Measurements from ENCODE around the gene ADRA1B. TPM values are rescaled to one million over a fixed set of nuclear protein-coding genes. Genes with fewer than 3 reads are reported as not detected.

ADRA1B gene
- total and polyA plus RNA-seq, 10 of the 15 experiments (the other 5 are each of a cell fraction or from before 2014, with no cell fraction given) = 0.04 TPM; not detected in 9

- in situ Hi-C loops (cut with MboI) = no loop called here
- Histone ChIP-seq H4K20me1 (ENCODE audit: control insufficient read depth, insufficient read depth) (no peaks in the 10 kb centered on the region), H2AFZ (ENCODE audit: control insufficient read depth, low read depth, low read length) (no peak overlapping the region), H3K27me3 (replicated peaks in 1 of 2; ENCODE audit: control insufficient read depth in 2 of 2, insufficient read depth in 2 of 2, low read length in 1 of 2) (peaks cover 0 to 4% of the 10 kb centered on the region in 2 experiments; a peak in 1 of 4 replicates), H3K27ac (ENCODE audit: control insufficient read depth, insufficient read depth) (no peak overlapping the region), H3K4me3 (no peak overlapping the region), H3K36me3 (ENCODE audit: control insufficient read depth in 2 of 2, insufficient read depth in 2 of 2, low read length in 1 of 2) (no peaks in the 10 kb centered on the region), H3K4me1 (ENCODE audit: control insufficient read depth, insufficient read depth, low read length) (no peaks in the 10 kb centered on the region), H3K9ac (ENCODE audit: control insufficient read depth, insufficient read depth, low read length) (no peak overlapping the region), H3K4me2 (ENCODE audit: control insufficient read depth, insufficient read depth) (no peak overlapping the region), H3K9me3 (replicated peaks; ENCODE audit: control insufficient read depth, insufficient read depth, low read length) (no peaks in the 10 kb centered on the region), H3K79me2 (ENCODE audit: control insufficient read depth, insufficient read depth, low read length) (no peaks in the 10 kb centered on the region)
- no TSS peak for BruUV-seq (replicated peaks)
- no peak for ATAC-seq
- WGBS (ENCODE audit: insufficient coverage, insufficient replicate concordance, low lambda C conversion rate, missing lambda C conversion rate) = 35% methylated on average over 6 of the region's 6 CpGs
- ChIA-PET RAD21 (ENCODE audit: unreplicated experiment) (no interaction called here), POLR2A (interaction anchor here (0.5 kb wide), 1 partner anchor 8 kb away, joined by 3 read pairs; no protein-coding TSS in a partner anchor), CTCF (interaction anchor here (0.6 to 2.4 kb wide), 10 partner anchors 8 to 807 kb away, joined by 3 to 10 read pairs (median 5); no protein-coding TSS in a partner anchor), SMC1A (ENCODE audit: uncharacterized antibody, unreplicated experiment) (interaction anchor here (0.9 to 1.8 kb wide), 9 partner anchors 13 to 647 kb away, joined by 3 to 6 read pairs (median 3); no protein-coding TSS in a partner anchor)
- no peak for FAIRE-seq
- intact Hi-C loops (cut with micrococcal nuclease; ENCODE audit: unreplicated experiment) = no loop called here
- TF ChIP-seq ZNF687 (IDR thresholded peaks at IDR 0.05) (no peak), ESRRA (IDR thresholded peaks at IDR 0.05; ENCODE audit: low read length) (no peak), BMI1 (IDR thresholded peaks at IDR 0.05; ENCODE audit: borderline replicate concordance) (no peak), CBFB (IDR thresholded peaks at IDR 0.05; ENCODE audit: low read depth) (no peak), MEF2B (IDR thresholded peaks at IDR 0.05; ENCODE audit: partially characterized antibody, poor library complexity, severe bottlenecking) (no peak), SPI1 (IDR thresholded peaks at IDR 0.05; ENCODE audit: borderline replicate concordance, insufficient read depth, low read depth, low read length) (no peak), ZBTB4 (CRISPR knock-in tag; IDR thresholded peaks at IDR 0.05) (no peak), JUNB (IDR thresholded peaks at IDR 0.05) (no peak), ZZZ3 (IDR thresholded peaks at IDR 0.05; ENCODE audit: control insufficient read depth, insufficient read length, low read depth) (no peak), ETV6 (conservative IDR thresholded peaks at IDR 0.05 in 1 of 2, IDR thresholded peaks at IDR 0.05 in 1 of 2; ENCODE audit: borderline replicate concordance in 1 of 2, low read depth in 1 of 2) (no peak)
- TF ChIP-seq, protein P1, sequence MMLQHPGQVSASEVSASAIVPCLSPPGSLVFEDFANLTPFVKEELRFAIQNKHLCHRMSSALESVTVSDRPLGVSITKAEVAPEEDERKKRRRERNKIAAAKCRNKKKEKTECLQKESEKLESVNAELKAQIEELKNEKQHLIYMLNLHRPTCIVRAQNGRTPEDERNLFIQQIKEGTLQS (IDR thresholded peaks at IDR 0.05; ENCODE audit: borderline replicate concordance, extremely low read depth, low read depth, low read length) = no peak
- TF ChIP-seq, protein P2, sequence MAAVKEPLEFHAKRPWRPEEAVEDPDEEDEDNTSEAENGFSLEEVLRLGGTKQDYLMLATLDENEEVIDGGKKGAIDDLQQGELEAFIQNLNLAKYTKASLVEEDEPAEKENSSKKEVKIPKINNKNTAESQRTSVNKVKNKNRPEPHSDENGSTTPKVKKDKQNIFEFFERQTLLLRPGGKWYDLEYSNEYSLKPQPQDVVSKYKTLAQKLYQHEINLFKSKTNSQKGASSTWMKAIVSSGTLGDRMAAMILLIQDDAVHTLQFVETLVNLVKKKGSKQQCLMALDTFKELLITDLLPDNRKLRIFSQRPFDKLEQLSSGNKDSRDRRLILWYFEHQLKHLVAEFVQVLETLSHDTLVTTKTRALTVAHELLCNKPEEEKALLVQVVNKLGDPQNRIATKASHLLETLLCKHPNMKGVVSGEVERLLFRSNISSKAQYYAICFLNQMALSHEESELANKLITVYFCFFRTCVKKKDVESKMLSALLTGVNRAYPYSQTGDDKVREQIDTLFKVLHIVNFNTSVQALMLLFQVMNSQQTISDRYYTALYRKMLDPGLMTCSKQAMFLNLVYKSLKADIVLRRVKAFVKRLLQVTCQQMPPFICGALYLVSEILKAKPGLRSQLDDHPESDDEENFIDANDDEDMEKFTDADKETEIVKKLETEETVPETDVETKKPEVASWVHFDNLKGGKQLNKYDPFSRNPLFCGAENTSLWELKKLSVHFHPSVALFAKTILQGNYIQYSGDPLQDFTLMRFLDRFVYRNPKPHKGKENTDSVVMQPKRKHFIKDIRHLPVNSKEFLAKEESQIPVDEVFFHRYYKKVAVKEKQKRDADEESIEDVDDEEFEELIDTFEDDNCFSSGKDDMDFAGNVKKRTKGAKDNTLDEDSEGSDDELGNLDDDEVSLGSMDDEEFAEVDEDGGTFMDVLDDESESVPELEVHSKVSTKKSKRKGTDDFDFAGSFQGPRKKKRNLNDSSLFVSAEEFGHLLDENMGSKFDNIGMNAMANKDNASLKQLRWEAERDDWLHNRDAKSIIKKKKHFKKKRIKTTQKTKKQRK (IDR thresholded peaks at IDR 0.05; ENCODE audit: low read depth, low read length) = no peak
- DNase-seq (ENCODE audit: low read depth, low spot score) = no peak
These were observed 47.7 kb downstream of the ADRA1B start for GRCh38 chr5:159963935-159964334.
